Fibroblast of skin of abdomen (primary cell): Measurements from ENCODE around the gene RGS9BP. TPM values are rescaled to one million over a fixed set of nuclear protein-coding genes. Genes with fewer than 3 reads are reported as not detected.
"Not testable (repeated sequence)": the region's sequence is repeated elsewhere in the genome, so short reads cannot be mapped to it uniquely, and the experiment has no call there.

Experiments
- DNase-seq: peaks from one replicate; pipeline ENCODE4 v3.0.0-alpha.2; 2013
- polyA plus RNA-seq, 2 experiments: library from polyadenylated mRNA; unstranded; fragments of 120-200 nt; gene quantifications; one replicate each; pipeline ENCODE4 v1.2.1, GENCODE V29; 2013; ENCODE audit not compliant: insufficient read length in 2 of 2

Gene RGS9BP
- not detected for polyA plus RNA-seq (2013, experiment 1 of 2; ENCODE audit: insufficient read length)
- polyA plus RNA-seq (2013, experiment 2 of 2; ENCODE audit: insufficient read length): 0.04 TPM

DNA sequence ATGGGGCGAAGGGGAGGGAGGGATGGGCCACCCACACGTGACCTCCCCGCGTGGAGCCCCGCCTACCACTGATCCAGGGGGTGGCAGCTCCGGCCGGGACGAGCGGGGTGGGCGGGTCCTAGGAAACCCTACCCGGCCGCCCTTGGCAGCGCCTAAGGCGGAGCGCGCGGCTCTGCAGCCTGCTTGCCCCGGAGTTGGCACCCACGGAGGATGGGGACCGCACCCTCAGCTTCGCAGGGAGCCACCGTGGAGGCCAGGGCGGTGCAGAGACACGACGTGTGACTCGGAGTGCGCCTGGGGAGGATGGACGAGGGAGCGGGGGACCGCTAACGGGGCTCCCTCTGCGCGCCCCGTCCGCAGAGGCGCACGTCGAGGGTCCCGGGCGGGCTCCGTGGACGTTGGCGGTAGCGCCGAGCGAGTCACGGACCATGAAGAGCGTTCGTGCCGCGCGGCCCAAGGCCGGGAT is at the start of gene RGS9BP:
TSS of gene RGS9BP (plus strand) at position 129 of the 466 bp plus-strand sequence. CDS start 416 bp downstream, outside the sequence.
- peak; percentile 63 for DNase-seq

DNA sequence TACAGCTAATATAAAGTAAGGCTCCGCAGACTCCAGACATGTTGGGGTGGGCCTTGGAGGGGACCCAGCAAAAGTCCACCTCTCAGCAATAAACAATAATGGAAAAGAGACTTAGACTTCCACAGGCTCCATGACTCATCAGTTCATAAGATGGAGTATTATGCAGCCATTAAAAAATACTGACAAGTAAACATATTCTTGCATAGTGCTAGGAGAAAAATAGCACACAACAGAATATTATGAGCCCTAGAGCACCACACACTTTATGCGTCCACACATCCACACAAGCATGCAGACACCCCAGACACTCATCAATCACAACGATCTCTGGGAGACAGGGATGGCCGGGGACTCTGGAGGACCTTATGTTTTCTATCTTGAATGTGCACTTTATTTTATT is 48.7 kb upstream of the RGS9BP start:
- no peak for DNase-seq

- DNase-seq: no peak
Observed at GRCh38 chr19:32627714-32628270, 47.9 kb upstream of the RGS9BP start.

DNA sequence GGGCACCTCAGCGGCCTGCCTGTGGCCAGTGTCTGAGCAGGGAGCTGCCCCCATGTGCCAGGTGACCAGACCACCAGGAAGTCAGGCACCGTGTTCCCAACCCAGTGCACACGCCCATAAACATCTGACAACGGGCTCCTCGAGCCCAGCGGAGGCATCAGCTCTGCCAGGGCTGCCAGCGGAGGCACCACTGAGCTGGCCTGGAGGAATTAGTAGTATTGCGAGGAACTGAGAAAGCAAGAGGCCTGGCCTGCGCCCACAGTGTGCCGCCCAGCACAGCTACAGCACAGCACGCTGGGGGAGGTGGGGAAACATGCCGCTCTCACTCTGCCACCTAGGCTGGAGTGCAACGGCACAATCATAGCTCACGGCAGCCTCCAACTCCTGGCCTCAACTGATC is 45.3 kb upstream of the RGS9BP start:
- DNase-seq: no peak

DNA sequence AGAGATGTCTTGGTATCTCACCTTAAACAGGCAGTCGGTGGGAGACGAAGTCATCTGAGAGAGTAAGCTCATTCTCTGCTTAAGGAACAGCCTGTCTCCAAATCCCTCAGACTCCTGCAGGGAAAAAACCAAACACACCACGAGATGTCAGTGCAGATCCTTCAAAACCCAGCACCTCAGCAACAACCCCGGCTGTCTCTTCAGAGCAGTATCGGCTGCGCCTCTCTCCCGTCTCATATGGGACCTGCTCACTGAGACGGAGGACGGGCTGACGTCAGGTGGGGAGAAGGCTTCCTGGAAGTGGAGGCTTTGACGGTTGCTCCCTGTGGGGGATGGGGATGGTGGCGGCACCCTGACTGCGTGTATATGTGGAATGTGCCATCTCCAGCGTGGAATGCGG is 44.3 kb upstream of the RGS9BP start:
- DNase-seq: no peak

- DNase-seq: no peak
Observed at GRCh38 chr19:32637480-32637879, 38.2 kb upstream of the RGS9BP start.

DNA sequence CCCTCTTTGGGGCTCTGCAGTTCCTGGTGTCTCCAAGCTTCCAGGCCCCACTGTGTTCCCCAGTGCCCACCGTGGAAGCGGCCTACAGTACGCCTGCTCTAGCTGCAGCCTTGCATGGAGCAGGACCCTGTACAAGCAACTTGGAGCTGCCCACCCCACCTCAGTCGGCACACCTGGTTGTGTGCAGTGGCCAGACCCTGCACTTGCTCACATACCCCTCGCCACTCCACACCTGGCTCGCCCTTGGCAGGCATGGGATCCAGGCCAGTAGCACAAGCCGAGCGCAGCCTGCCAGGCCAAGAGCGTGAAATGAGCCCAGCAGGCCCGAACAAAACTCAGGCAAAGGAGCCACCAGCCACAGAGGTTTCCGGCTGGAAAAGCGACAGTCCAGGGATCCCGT is 37.0 kb upstream of the RGS9BP start:
- no peak for DNase-seq

GRCh38 chr19:32642771-32643170 is 32.9 kb upstream of the RGS9BP start:
- DNase-seq: no peak

GRCh38 chr19:32646556-32646955 is 29.1 kb upstream of the RGS9BP start:
- no peak for DNase-seq

DNA sequence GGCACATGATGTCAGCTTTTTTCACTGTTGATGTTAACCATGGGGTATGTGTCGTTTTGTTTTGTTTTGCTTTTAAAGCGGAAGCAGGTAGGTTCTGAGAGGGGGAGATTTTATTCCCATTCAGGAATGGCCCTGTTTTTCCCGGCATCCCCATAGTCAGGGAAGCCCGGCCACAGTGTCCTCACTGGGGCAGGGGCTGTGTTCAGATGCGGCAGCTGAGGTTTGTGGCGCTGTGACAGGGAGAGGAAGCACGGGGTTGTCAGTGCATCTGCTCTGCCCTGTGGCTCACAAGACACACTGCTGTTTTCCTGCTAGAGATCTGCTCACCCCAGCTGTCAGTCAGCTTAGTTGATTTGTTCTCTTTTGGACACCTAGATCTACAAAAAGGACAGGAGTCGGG is 28.3 kb upstream of the RGS9BP start:
- no peak for DNase-seq

DNA sequence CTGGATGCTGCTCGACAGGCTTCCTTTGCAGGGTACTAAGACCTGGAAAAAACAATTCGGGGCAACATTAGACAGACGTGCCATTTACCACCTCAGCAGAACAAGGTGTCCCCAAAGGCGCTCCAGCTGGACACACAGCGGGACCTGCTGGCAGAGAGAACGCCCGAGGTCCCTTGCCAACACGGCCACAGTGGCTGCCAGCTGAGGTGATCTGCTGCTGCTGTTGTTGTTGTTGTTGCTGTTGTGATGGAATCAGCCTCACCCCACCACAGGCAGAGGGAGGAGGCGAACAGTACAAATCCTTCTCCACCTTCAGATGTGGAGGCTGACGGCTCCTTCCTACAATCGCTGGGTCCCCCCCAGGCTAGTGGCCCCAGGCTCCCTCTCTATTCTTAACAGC is 25.9 kb upstream of the RGS9BP start:
- DNase-seq: no peak

DNA sequence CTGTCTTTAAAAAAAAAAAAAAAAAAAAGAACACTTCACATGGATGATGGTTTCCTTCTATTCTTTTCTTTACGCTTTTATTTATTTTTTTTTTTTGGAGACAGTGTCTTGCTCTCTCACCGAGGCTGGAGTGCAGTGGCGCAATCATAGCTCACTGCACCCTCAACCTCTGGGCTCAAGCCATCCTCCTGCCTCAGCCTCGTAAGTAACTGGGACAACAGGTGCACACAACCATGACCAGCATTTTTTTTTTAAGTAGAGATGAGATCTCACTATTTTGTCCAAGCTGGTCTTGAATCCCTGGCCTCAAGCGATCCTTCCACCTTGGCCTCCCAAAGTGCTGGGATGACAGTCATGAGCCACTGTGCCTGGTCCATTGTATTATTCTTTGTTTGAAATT is 25.0 kb upstream of the RGS9BP start:
- DNase-seq: no peak

- DNase-seq: no peak
Observed at GRCh38 chr19:32651729-32652140, 23.9 kb upstream of the RGS9BP start.

GRCh38 chr19:32652331-32652730 is 23.3 kb upstream of the RGS9BP start:
- not testable (repeated sequence) for DNase-seq

GRCh38 chr19:32652894-32653598 is 22.6 kb upstream of the RGS9BP start:
- DNase-seq: peak; percentile 35

DNA sequence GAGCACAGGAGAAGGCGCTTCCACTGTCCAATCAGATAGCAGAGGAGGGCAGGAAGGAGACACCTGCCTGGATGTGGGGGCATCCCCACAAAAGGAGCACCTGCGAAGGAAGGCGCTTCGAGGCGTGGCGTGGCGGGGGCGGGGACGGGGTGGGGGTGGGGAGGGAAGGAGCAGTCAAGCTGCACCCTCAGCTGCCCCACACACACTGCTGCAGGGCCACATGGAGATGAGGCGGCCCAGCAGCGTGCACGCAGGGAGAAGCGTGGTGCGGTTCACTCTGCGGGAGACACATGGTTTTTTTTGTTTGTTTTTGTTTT is 22.1 kb upstream of the RGS9BP start:
- no peak for DNase-seq

GRCh38 chr19:32656379-32656778 is 19.3 kb upstream of the RGS9BP start:
- not testable (repeated sequence) for DNase-seq

- no peak for DNase-seq
Observed at GRCh38 chr19:32658075-32658474, 17.6 kb upstream of the RGS9BP start.

DNA sequence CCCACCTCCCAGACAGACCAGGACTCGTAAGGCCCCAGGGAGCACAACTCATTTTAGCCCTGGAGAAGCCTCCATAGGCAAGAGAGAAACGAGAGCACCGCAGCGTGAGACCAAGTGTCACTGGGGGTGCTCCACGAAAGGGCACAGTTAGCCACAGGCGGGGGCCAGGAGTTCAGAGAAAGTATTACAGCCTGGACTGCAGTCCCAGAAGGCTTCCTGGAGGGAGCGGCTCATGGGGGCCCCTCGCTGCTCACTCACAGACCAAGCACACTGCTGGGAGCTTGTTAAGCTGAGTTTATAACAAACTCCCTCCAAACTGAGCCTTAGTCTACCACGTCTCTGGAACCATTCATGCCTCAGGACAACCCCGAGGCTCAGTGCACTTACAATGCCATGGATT is 17.1 kb upstream of the RGS9BP start:
- no peak for DNase-seq

- DNase-seq: no peak
Observed at GRCh38 chr19:32661318-32661717, 14.3 kb upstream of the RGS9BP start.

DNA sequence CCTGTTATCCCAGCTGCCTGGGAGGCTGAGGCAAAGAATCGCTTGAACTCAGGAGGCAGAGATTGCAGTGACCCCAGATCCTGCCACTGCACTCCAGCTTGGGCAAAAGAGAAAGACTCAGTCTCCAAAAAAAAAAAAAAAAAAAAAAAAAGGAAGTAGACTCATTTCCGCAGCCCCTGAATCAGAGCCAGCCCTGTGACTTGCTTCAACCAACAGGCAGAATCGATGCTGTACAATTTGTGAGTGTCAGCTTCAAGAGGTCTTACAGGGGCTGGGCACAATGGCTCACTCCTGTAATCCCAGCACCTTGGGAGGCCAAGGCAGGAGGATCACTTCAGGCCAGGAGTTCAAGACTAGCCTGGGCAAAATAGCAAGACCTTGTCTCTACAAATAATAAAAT is 13.5 kb upstream of the RGS9BP start:
- DNase-seq: peak; percentile 12

GRCh38 chr19:32666084-32666483 is 9.6 kb upstream of the RGS9BP start:
- DNase-seq: no peak

- DNase-seq: no peak
Observed at GRCh38 chr19:32669310-32669709, 6.3 kb upstream of the RGS9BP start.

GRCh38 chr19:32671883-32672593 is 3.6 kb upstream of the RGS9BP start:
- DNase-seq: no peak
